Measurements from ENCODE around the gene CHRNA3.

The CHRNA3 gene

DNA sequence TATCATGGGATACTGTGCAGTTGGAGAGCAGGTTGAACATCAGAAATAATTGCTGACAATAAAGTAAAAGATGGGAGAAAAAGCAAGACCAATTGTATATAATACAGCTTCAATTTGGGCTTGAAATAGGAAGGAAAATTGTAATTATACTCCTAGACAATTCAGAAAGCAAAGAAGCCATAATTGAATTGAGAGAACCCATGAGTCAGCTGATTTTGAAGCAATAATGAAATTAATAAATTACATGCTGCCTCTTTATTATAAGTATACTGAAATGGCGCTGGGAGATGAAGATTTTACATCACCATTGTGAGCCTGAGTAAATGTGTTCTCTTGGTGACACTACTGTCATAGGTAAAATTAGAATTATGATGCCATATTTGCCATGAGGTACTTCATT is 23.2 kb downstream of the CHRNA3 start:
- no peak for DNase-seq
- Histone ChIP-seq H3K27me3 (no peaks in the 10 kb centered on the region), H3K4me1 (0 out of 2 replicates have a peak, but pooled peaks cover 4% of the 10 kb centered on the region), H3K36me3 (peaks cover 98% of the 10 kb centered on the region), H3K9me3 (no peaks in the 10 kb centered on the region), H3K4me3 (ENCODE audit: low read depth, low read length) (no peak overlapping the region)
- TF ChIP-seq, protein P1, sequence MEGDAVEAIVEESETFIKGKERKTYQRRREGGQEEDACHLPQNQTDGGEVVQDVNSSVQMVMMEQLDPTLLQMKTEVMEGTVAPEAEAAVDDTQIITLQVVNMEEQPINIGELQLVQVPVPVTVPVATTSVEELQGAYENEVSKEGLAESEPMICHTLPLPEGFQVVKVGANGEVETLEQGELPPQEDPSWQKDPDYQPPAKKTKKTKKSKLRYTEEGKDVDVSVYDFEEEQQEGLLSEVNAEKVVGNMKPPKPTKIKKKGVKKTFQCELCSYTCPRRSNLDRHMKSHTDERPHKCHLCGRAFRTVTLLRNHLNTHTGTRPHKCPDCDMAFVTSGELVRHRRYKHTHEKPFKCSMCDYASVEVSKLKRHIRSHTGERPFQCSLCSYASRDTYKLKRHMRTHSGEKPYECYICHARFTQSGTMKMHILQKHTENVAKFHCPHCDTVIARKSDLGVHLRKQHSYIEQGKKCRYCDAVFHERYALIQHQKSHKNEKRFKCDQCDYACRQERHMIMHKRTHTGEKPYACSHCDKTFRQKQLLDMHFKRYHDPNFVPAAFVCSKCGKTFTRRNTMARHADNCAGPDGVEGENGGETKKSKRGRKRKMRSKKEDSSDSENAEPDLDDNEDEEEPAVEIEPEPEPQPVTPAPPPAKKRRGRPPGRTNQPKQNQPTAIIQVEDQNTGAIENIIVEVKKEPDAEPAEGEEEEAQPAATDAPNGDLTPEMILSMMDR (IDR thresholded peaks at IDR 0.05; ENCODE audit: low read depth, low read length): no peak

DNA sequence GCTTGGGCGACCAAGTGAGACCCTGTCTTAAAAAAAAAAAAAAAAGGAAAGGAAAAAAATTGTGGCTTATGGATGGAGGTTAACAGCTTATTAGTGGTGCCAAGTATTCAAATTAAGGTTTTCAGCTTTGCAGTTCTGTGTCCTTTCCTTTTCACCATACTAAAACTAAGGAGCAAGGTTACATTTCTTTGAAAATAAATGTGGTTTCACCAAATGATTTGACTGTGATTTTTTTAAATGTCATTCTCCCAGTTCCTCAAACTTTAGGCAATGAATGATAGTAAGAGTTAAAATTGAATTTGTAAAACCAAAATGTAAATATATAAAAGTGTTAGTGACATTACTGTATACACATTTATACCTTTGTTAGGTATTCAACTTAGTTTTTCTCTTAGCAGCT is 45.9 kb downstream of the CHRNA3 start:
- TF ChIP-seq, protein P1 (IDR thresholded peaks at IDR 0.05; ENCODE audit: low read depth, low read length): no peak
- no peaks in the 10 kb centered on the region for H3K27me3 ChIP-seq
- DNase-seq: no peak

DNA sequence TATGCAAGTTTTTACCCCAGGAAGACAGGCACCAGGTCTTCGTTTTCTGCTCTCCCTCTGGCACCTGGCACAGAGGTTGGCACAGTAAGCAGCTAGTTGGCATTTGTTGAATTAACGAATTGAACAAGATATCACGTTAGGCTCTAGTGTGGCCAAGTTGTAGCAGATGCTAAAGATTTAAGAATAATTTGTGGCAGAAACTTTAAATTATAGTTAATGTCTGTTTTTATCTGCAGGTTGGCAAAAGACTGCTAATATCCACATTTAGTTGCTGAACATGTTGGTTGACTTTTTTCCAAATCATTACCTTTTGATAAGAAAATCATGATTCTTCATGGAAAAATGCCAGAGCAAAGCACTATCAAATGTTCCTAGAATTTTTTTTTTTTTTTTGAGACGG is 47.4 kb downstream of the CHRNA3 start:
- H3K36me3 ChIP-seq: no peaks in the 10 kb centered on the region
- H3K4me3 ChIP-seq (ENCODE audit: low read depth, low read length): no peak overlapping the region
- TF ChIP-seq, protein P1 (IDR thresholded peaks at IDR 0.05; ENCODE audit: low read depth, low read length): no peak
- no peaks in the 10 kb centered on the region for H3K9me3 ChIP-seq
- H3K4me1 ChIP-seq: peaks cover 5% of the 10 kb centered on the region
- no peaks in the 10 kb centered on the region for H3K27me3 ChIP-seq
- DNase-seq: no peak

More for the DNA sequence above, 45.9 kb downstream of the CHRNA3 start:
- H3K36me3 ChIP-seq: no peaks in the 10 kb centered on the region
- H3K4me1 ChIP-seq: no peaks in the 10 kb centered on the region; the same call in 1 of the 2 replicates
- no peaks in the 10 kb centered on the region for H3K9me3 ChIP-seq
- no peak overlapping the region for H3K4me3 ChIP-seq (ENCODE audit: low read depth, low read length)

DNA sequence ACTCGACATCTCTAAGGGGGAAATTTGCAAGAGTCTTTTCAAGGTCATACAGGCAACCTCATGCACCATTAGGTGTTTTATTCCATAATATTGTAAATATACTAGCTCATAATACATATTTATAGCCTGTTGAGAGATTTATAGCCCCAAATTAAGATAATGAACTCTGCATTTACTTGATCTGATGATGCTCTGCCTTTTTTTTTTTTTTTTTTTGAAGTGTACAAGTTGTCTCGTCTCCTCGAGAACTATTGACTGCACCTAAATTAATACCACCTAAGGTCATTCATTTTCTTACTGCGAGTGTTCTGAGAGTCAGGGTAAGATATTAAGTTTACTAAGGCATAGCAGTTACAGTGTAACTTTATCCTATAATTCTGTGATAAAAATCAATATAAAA is 49.4 kb downstream of the CHRNA3 start:
- H3K36me3 ChIP-seq: no peaks in the 10 kb centered on the region
- TF ChIP-seq, protein P1 (IDR thresholded peaks at IDR 0.05; ENCODE audit: low read depth, low read length): no peak
- peaks cover 5% of the 10 kb centered on the region for H3K4me1 ChIP-seq
- no peaks in the 10 kb centered on the region for H3K9me3 ChIP-seq
- H3K4me3 ChIP-seq (ENCODE audit: low read depth, low read length): no peak overlapping the region
- no peaks in the 10 kb centered on the region for H3K27me3 ChIP-seq
- DNase-seq: no peak

DNA sequence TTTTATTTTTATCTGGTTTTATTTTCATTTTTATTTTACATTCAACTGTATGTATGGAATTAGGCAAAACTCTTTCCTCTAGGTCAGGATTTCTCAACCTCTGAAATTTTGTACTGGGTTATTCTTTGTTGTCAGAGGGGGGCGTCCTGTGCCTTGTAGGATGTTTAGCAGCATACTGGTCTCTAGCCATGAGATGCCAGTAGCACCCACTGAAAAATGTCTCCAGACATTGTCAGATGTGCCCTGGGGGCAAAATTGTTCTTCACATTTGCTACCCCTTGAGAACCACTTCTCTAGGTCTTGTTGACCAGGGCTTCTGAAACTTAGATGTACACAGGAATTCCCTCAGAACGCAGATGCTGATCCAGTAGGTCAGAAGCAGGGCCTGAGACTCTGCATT is 50.1 kb downstream of the CHRNA3 start:
- H3K4me3 ChIP-seq (ENCODE audit: low read depth, low read length): no peak overlapping the region
- DNase-seq: no peak
- TF ChIP-seq, protein P1 (IDR thresholded peaks at IDR 0.05; ENCODE audit: low read depth, low read length): peak; percentile 30

GRCh38 chr15:78567531-78567930 is 53.3 kb downstream of the CHRNA3 start:
- H3K27me3 ChIP-seq: no peaks in the 10 kb centered on the region
- peaks cover 9% of the 10 kb centered on the region for H3K4me1 ChIP-seq
- DNase-seq: no peak
- no peaks in the 10 kb centered on the region for H3K9me3 ChIP-seq
- TF ChIP-seq, protein P1 (IDR thresholded peaks at IDR 0.05; ENCODE audit: low read depth, low read length): no peak
- no peaks in the 10 kb centered on the region for H3K36me3 ChIP-seq
- H3K4me3 ChIP-seq (ENCODE audit: low read depth, low read length): peak overlapping the region; percentile 51

More for the DNA sequence above, 50.1 kb downstream of the CHRNA3 start:
- Histone ChIP-seq H3K27me3 (no peaks in the 10 kb centered on the region), H3K4me1 (peaks cover 5% of the 10 kb centered on the region), H3K9me3 (no peaks in the 10 kb centered on the region), H3K36me3 (no peaks in the 10 kb centered on the region)
